HepG2 (cell line): Measurements from ENCODE around the gene RBP3. TPM values are rescaled to one million over a fixed set of nuclear protein-coding genes. Genes with fewer than 3 reads are reported as not detected.

ENCODE experiments used
- CBFB ChIP-seq: sonication (generic); formaldehyde crosslinking; IDR thresholded peaks from 2 replicates; pipeline ENCODE4 v1.4.0; 2020; ENCODE audit warnings: missing genetic modification reagents
- CCDC6 ChIP-seq: sonication (generic); formaldehyde crosslinking; IDR thresholded peaks from 2 replicates; pipeline ENCODE4 v1.8.1; 2022; ENCODE audit warnings: mild to moderate bottlenecking, missing genetic modification reagents, moderate library complexity
- CENPT ChIP-seq: sonication (generic); formaldehyde crosslinking; IDR thresholded peaks from 2 replicates; pipeline ENCODE4 v1.8.0; 2022; ENCODE audit warnings: low read depth, mild to moderate bottlenecking, moderate library complexity, missing genetic modification reagents
- DBP ChIP-seq: sonication (generic); formaldehyde crosslinking; IDR thresholded peaks from 2 replicates; pipeline ENCODE4 v1.4.0; 2020; ENCODE audit warnings: missing genetic modification reagents; ENCODE audit errors: not compliant biosample characterization
- DR1 ChIP-seq: sonication (generic); formaldehyde crosslinking; IDR thresholded peaks from 2 replicates; pipeline ENCODE4 v1.8.0; 2021; ENCODE audit warnings: mild to moderate bottlenecking, missing genetic modification reagents, inconsistent platforms
- KAT2B ChIP-seq: fragments of 150-350 bp; IDR thresholded peaks from 2 replicates; pipeline ENCODE4 v1.6.1; 2014; ENCODE audit warnings: low read depth, low read length, borderline replicate concordance
- MXD1 ChIP-seq: sonication (generic); formaldehyde crosslinking; IDR thresholded peaks from 2 replicates; pipeline ENCODE4 v1.4.0; 2020; ENCODE audit warnings: mild to moderate bottlenecking, missing genetic modification reagents
- MXI1 ChIP-seq: IDR thresholded peaks from 3 replicates; pipeline ENCODE4 v1.6.1; 2012; ENCODE audit warnings: low read depth, low read length, inconsistent platforms, borderline replicate concordance
- MZF1 ChIP-seq: sonication (generic); formaldehyde crosslinking; IDR thresholded peaks from 2 replicates; pipeline ENCODE4 v1.8.1; 2023; ENCODE audit warnings: mild to moderate bottlenecking, missing genetic modification reagents, borderline replicate concordance
- RARG ChIP-seq: sonication (generic); formaldehyde crosslinking; IDR thresholded peaks from 2 replicates; pipeline ENCODE4 v1.4.0; 2020; ENCODE audit warnings: low read depth, mild to moderate bottlenecking, missing genetic modification reagents
- RBFOX2 ChIP-seq: fragments of 200-400 bp; formaldehyde crosslinking; IDR thresholded peaks from 2 replicates; pipeline ENCODE4 v1.6.1; 2017; ENCODE audit warnings: low read depth, mild to moderate bottlenecking, low read length
- RNF2 ChIP-seq: fragments of 450-650 bp; conservative IDR thresholded peaks from 2 replicates; pipeline ENCODE4 v1.6.1; 2016; ENCODE audit warnings: low read depth
- SALL2 ChIP-seq: sonication (generic); formaldehyde crosslinking; IDR thresholded peaks from 2 replicates; pipeline ENCODE4 v1.8.1; 2023; ENCODE audit warnings: mild to moderate bottlenecking, missing genetic modification reagents, inconsistent platforms
- SP1 ChIP-seq, 2 experiments: fragments of 450-650 bp in 1 of 2; sonication (generic) in 1 of 2; formaldehyde crosslinking in 1 of 2; IDR thresholded peaks; 2 replicates each; pipeline versions ENCODE4 v1.4.0 to v1.6.1; 2016 to 2020; ENCODE audit warnings: missing genetic modification reagents in 1 of 2
- TFDP2 ChIP-seq: sonication (generic); formaldehyde crosslinking; IDR thresholded peaks from 2 replicates; pipeline ENCODE4 v1.4.0; 2020; ENCODE audit warnings: missing genetic modification reagents
- ZBTB42 ChIP-seq: sonication (generic); formaldehyde crosslinking; IDR thresholded peaks from 2 replicates; pipeline ENCODE4 v1.5.0; 2020; ENCODE audit warnings: mild to moderate bottlenecking, missing genetic modification reagents
- ZBTB43 ChIP-seq: sonication (generic); formaldehyde crosslinking; conservative IDR thresholded peaks from 2 replicates; pipeline ENCODE4 v1.4.0; 2020; ENCODE audit warnings: missing genetic modification reagents
- ZNF20 ChIP-seq: sonication (generic); formaldehyde crosslinking; IDR thresholded peaks from 2 replicates; pipeline ENCODE4 v1.4.0; 2020; ENCODE audit warnings: mild to moderate bottlenecking, moderate library complexity, missing genetic modification reagents
- ZNF687 ChIP-seq: sonication (generic); formaldehyde crosslinking; IDR thresholded peaks from 2 replicates; pipeline ENCODE4 v1.5.1; 2020; ENCODE audit warnings: mild to moderate bottlenecking, missing genetic modification reagents, moderate library complexity
- ZSCAN12 ChIP-seq: sonication (generic); formaldehyde crosslinking; IDR thresholded peaks from 2 replicates; pipeline ENCODE4 v1.9.0; 2021; ENCODE audit warnings: mild to moderate bottlenecking, missing genetic modification reagents
- polyA plus RNA-seq, 8 experiments: library from polyadenylated mRNA; depleted of rRNA in 3 of 8; stranded (reverse) in 7 of 8; unstranded in 1 of 8; fragments of >200 nt; fragmentation: Illumina TruSeq in 4 of 8; extraction: Trizol in 4 of 8; gene quantifications; 2 replicates each; pipeline versions ENCODE4 v1.2.1 to v1.2.3, GENCODE V29; 2011 to 2016; ENCODE audit warnings: low read depth in 4 of 8, missing spikeins in 1 of 8, mixed read lengths in 1 of 8; ENCODE audit not compliant: insufficient read depth in 1 of 8
- total RNA-seq, 5 experiments: library from RNA; depleted of rRNA; stranded (reverse); fragments of >200 nt; fragmentation: Illumina TruSeq; extraction: Trizol; gene quantifications; 2 replicates each; pipeline ENCODE4 v1.2.3, GENCODE V29; 2016; ENCODE audit warnings: low read depth in 1 of 5

The RBP3 gene
- total and polyA plus RNA-seq, 2 of the 13 experiments (the other 11 are each of a cell fraction or from before 2014, with no cell fraction given), result not detected

GRCh38 chr10:47384148-47384921 is 36.2 kb downstream of the RBP3 start, which contains the start of gene ZNF488 (continued):
- TF ChIP-seq ZBTB43 (CRISPR knock-in tag), result no peak
- peak; percentile 67 for TF ChIP-seq RBFOX2
- no peak for TF ChIP-seq CENPT (CRISPR knock-in tag)
- TF ChIP-seq TFDP2, result peak; percentile 73
- 0 out of 2 replicates have a peak, but pooled peaks have one; percentile 20 for TF ChIP-seq SALL2 (CRISPR knock-in tag)
- no peak for TF ChIP-seq SP1 (IDR thresholded peaks at IDR 0.05)
- peak; percentile 74 for TF ChIP-seq SP1 (CRISPR knock-in tag; IDR thresholded peaks at IDR 0.05)
- TF ChIP-seq ZSCAN12 (CRISPR knock-in tag), result peak; percentile 19; the same call in 1 of the 2 replicates
- TF ChIP-seq MXI1, result peak; percentile 23; the same call in 1 of the 3 replicates
- TF ChIP-seq CCDC6 (CRISPR knock-in tag), result no peak
- TF ChIP-seq RNF2, result no peak
- TF ChIP-seq ZNF20 (CRISPR knock-in tag), result no peak
- TF ChIP-seq CBFB, result no peak
- TF ChIP-seq DR1 (CRISPR knock-in tag), result no peak
- TF ChIP-seq MZF1 (CRISPR knock-in tag), result no peak
- TF ChIP-seq ZNF687 (CRISPR knock-in tag), result peak; percentile 85
- TF ChIP-seq KAT2B, result no peak
- no peak for TF ChIP-seq RARG (CRISPR knock-in tag)
- TF ChIP-seq ZBTB42 (CRISPR knock-in tag), result no peak
- TF ChIP-seq MXD1 (CRISPR knock-in tag), result 0 out of 2 replicates have a peak, but pooled peaks have one; percentile 42
- no peak for TF ChIP-seq DBP (CRISPR knock-in tag)
